ENCODE measurements around the gene SLC35F1. TPM values are rescaled to one million over a fixed set of nuclear protein-coding genes. Genes with fewer than 3 reads are reported as not detected.

Gene SLC35F1
- polyA plus RNA-seq, 2 of the 4 experiments (the other 2 are of a cell fraction) = 0.01 TPM; not detected in 1

GRCh38 chr6:118080547-118080946 is 173.5 kb downstream of the SLC35F1 start:
- WGBS (ENCODE audit: missing lambda C conversion rate) = 0% methylated on average over 2 of the region's 2 CpGs
- Histone ChIP-seq H3K4me1 (no peaks in the 10 kb centered on the region), H3K4me3 (no peak overlapping the region), H3K4me2 (no peak overlapping the region), H3K9me3 (no peaks in the 10 kb centered on the region), H3K27ac (no peak overlapping the region)
- ChIA-PET POLR2A (no interaction called here), CTCF (no interaction called here)
- DNase-seq (ENCODE audit: low read depth in 1 of 2, low spot score in 1 of 2) (no peak), FAIRE-seq (no peak), ATAC-seq (no peak)
- TF ChIP-seq CHD4 (IDR thresholded peaks at IDR 0.05; ENCODE audit: borderline replicate concordance) (no peak), TFCP2L1 (CRISPR knock-in tag; IDR thresholded peaks at IDR 0.05) (no peak), CBX2 (IDR thresholded peaks at IDR 0.05; ENCODE audit: borderline replicate concordance, low read depth) (no peak), RAD21 (conservative IDR thresholded peaks at IDR 0.05 in 1 of 2, IDR thresholded peaks at IDR 0.05 in 1 of 2) (no peak), HMGXB4 (CRISPR knock-in tag; IDR thresholded peaks at IDR 0.05; ENCODE audit: borderline replicate concordance) (no peak), JUNB (IDR thresholded peaks at IDR 0.05) (no peak), JUN (IDR thresholded peaks at IDR 0.05) (no peak), PBX3 (IDR thresholded peaks at IDR 0.05) (no peak), CHD2 (IDR thresholded peaks at IDR 0.05; ENCODE audit: low read length, partially characterized antibody) (no peak), SMC3 (IDR thresholded peaks at IDR 0.05) (no peak), REST (IDR thresholded peaks at IDR 0.05) (no peak), RARB (CRISPR knock-in tag; IDR thresholded peaks at IDR 0.05) (no peak), PHF8 (IDR thresholded peaks at IDR 0.05; ENCODE audit: borderline replicate concordance, low read depth) (no peak)

- Histone ChIP-seq H3K4me3 (no peak overlapping the region), H3K9me3 (no peaks in the 10 kb centered on the region), H3K4me1 (no peaks in the 10 kb centered on the region), H3K27ac (no peak overlapping the region), H3K4me2 (no peak overlapping the region)
- TF ChIP-seq NR3C1 (IDR thresholded peaks at IDR 0.05) = no peak
- TF ChIP-seq FOSL2 (IDR thresholded peaks at IDR 0.05) = no peak
- no peak for TF ChIP-seq FOSL2 (CRISPR knock-in tag; IDR thresholded peaks at IDR 0.05)
- no peak for TF ChIP-seq JUN (IDR thresholded peaks at IDR 0.05)
- TF ChIP-seq REST (IDR thresholded peaks at IDR 0.05) = no peak
- TF ChIP-seq SMC3 (IDR thresholded peaks at IDR 0.05) = no peak
- no peak for TF ChIP-seq MAX (IDR thresholded peaks at IDR 0.05)
- no peak for TF ChIP-seq EHF (CRISPR knock-in tag; IDR thresholded peaks at IDR 0.05)
- no peak for TF ChIP-seq HOXA7 (CRISPR knock-in tag; IDR thresholded peaks at IDR 0.05)
- no peak for TF ChIP-seq NFE2L2 (conservative IDR thresholded peaks at IDR 0.05; ENCODE audit: low read length)
- no peak for TF ChIP-seq RARB (CRISPR knock-in tag; IDR thresholded peaks at IDR 0.05)
- TF ChIP-seq FOXS1 (CRISPR knock-in tag; IDR thresholded peaks at IDR 0.05) = no peak
- TF ChIP-seq MYC (IDR thresholded peaks at IDR 0.05; ENCODE audit: borderline replicate concordance, low read length) = no peak
- TF ChIP-seq EP300 (IDR thresholded peaks at IDR 0.05) = no peak
- no peak for TF ChIP-seq TP53 (CRISPR knock-in tag; IDR thresholded peaks at IDR 0.05)
- no peak for TF ChIP-seq NPAS2 (CRISPR knock-in tag; IDR thresholded peaks at IDR 0.05; ENCODE audit: borderline replicate concordance)
- TF ChIP-seq FOSB (CRISPR knock-in tag; IDR thresholded peaks at IDR 0.05) = no peak
- no peak for TF ChIP-seq CBX2 (IDR thresholded peaks at IDR 0.05; ENCODE audit: borderline replicate concordance, low read depth)
- no peak for TF ChIP-seq USF2 (IDR thresholded peaks at IDR 0.05)
- WGBS (ENCODE audit: missing lambda C conversion rate) = 2% methylated on average over 2 of the region's 2 CpGs
- FAIRE-seq = no peak
- ChIA-PET CTCF (no interaction called here), POLR2A (no interaction called here)
- DNase-seq (ENCODE audit: low read depth in 1 of 2, low spot score in 1 of 2) = no peak
- ATAC-seq = no peak
Observed at GRCh38 chr6:118083711-118084110, 176.6 kb downstream of the SLC35F1 start.
